Measurements from ENCODE around the gene MACROD2. TPM values are rescaled to one million over a fixed set of nuclear protein-coding genes. Genes with fewer than 3 reads are reported as not detected.

MACROD2 gene
- total RNA-seq, 1 experiment from 2014 or later = 3.1 TPM

DNA sequence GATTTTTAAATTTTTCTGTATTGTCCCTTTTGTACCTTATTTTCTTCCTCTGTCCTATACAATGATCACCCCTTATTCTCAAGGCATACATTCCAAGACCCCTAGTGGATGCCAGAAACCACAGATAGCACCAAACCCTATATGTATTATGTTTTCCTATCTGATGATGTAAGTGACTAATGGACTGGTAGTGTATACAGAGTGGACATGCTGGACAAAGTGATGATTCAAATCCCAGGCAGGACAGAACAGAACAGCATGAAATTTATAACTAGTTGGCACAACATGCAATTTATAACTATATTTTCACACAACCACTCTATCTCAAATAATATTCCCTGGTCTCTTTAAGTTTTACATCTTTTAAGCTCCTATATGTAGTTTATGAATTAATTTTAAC is 547.7 kb downstream of the MACROD2 start:
- H3K4me3 Mint-ChIP-seq (ENCODE audit: unreplicated experiment) = no peak overlapping the region
- no peak overlapping the region for H3K27ac Mint-ChIP-seq (ENCODE audit: low read depth, unreplicated experiment)
- H3K4me1 Mint-ChIP-seq (ENCODE audit: insufficient read depth, unreplicated experiment) = no peaks in the 10 kb centered on the region
- CTCF ChIA-PET = no interaction called here
- TF ChIP-seq, protein P1, sequence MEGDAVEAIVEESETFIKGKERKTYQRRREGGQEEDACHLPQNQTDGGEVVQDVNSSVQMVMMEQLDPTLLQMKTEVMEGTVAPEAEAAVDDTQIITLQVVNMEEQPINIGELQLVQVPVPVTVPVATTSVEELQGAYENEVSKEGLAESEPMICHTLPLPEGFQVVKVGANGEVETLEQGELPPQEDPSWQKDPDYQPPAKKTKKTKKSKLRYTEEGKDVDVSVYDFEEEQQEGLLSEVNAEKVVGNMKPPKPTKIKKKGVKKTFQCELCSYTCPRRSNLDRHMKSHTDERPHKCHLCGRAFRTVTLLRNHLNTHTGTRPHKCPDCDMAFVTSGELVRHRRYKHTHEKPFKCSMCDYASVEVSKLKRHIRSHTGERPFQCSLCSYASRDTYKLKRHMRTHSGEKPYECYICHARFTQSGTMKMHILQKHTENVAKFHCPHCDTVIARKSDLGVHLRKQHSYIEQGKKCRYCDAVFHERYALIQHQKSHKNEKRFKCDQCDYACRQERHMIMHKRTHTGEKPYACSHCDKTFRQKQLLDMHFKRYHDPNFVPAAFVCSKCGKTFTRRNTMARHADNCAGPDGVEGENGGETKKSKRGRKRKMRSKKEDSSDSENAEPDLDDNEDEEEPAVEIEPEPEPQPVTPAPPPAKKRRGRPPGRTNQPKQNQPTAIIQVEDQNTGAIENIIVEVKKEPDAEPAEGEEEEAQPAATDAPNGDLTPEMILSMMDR (IDR thresholded peaks at IDR 0.05; ENCODE audit: unreplicated experiment) = no peak
- H3K9me3 Mint-ChIP-seq (ENCODE audit: unreplicated experiment) = no peaks in the 10 kb centered on the region
- peaks cover under 1% of the 10 kb centered on the region for H3K36me3 Mint-ChIP-seq (ENCODE audit: insufficient read depth, unreplicated experiment)
- H3K27me3 Mint-ChIP-seq (ENCODE audit: insufficient read depth, unreplicated experiment) = no peaks in the 10 kb centered on the region
- DNase-seq (ENCODE audit: unreplicated experiment) = no peak
- POLR2A ChIA-PET = no interaction called here
- intact Hi-C loops (cut with micrococcal nuclease) = no loop called here
- BruUV-seq (replicated peaks) = no TSS peak

- H3K27me3 Mint-ChIP-seq (ENCODE audit: insufficient read depth, unreplicated experiment) = no peaks in the 10 kb centered on the region
- ChIA-PET CTCF (interaction anchor here (0.6 kb wide), 1 partner anchor 181 kb away, joined by 3 read pairs; no protein-coding TSS in a partner anchor), POLR2A (interaction anchor here (0.6 kb wide), 2 partner anchors 44 to 1274 kb away, joined by 3 to 4 read pairs; no protein-coding TSS in a partner anchor)
- H3K4me3 Mint-ChIP-seq (ENCODE audit: unreplicated experiment) = no peak overlapping the region
- H3K4me1 Mint-ChIP-seq (ENCODE audit: insufficient read depth, unreplicated experiment) = no peaks in the 10 kb centered on the region
- BruUV-seq (replicated peaks) = no TSS peak
- intact Hi-C loops (cut with micrococcal nuclease) = no loop called here
- H3K9me3 Mint-ChIP-seq (ENCODE audit: unreplicated experiment) = no peaks in the 10 kb centered on the region
- H3K27ac Mint-ChIP-seq (ENCODE audit: low read depth, unreplicated experiment) = no peak overlapping the region
- no peak for DNase-seq (ENCODE audit: unreplicated experiment)
- H3K36me3 Mint-ChIP-seq (ENCODE audit: insufficient read depth, unreplicated experiment) = no peaks in the 10 kb centered on the region
- TF ChIP-seq, protein P1 (IDR thresholded peaks at IDR 0.05; ENCODE audit: unreplicated experiment) = no peak
These were observed 549.4 kb downstream of the MACROD2 start for GRCh38 chr20:14544688-14545087.

DNA sequence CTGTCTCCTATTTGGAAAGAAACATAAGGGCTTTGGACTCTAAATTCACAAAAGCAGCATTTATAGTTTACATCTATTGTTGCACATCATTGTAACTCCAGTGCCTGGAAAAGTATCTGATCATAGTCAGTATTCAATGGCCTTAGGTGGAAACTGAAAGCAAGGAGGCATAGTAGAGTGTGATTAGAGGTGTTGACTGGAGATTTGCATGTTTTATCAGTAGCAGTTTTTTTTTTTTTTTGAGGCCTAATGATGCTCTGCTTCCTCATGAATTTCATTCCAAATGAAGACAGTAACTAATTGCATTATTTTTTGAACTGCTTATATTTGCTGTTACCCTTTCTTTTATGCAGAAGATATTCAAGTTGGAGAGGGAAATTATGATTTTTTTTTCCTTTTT is 555.3 kb downstream of the MACROD2 start:
- BruUV-seq (replicated peaks) = no TSS peak
- CTCF ChIA-PET = interaction anchor here (0.6 kb wide), 1 partner anchor 396 kb away, joined by 4 read pairs; no protein-coding TSS in a partner anchor

GRCh38 chr20:14553774-14554534 is 558.6 kb downstream of the MACROD2 start:
- intact Hi-C loops (cut with micrococcal nuclease) = no loop called here
- no peak overlapping the region for H3K27ac Mint-ChIP-seq (ENCODE audit: low read depth, unreplicated experiment)
- TF ChIP-seq, protein P1 (IDR thresholded peaks at IDR 0.05; ENCODE audit: unreplicated experiment) = no peak
- H3K4me1 Mint-ChIP-seq (ENCODE audit: insufficient read depth, unreplicated experiment) = peaks cover 6% of the 10 kb centered on the region
- no peaks in the 10 kb centered on the region for H3K27me3 Mint-ChIP-seq (ENCODE audit: insufficient read depth, unreplicated experiment)
- ChIA-PET CTCF (interaction anchor here (0.6 to 1.6 kb wide), 4 partner anchors 16 to 1094 kb away, joined by 3 to 4 read pairs (median 3); no protein-coding TSS in a partner anchor), POLR2A (interaction anchor here (0.7 kb wide), 1 partner anchor 23 kb away, joined by 3 read pairs; no protein-coding TSS in a partner anchor)
- DNase-seq (ENCODE audit: unreplicated experiment) = no peak
- no peaks in the 10 kb centered on the region for H3K36me3 Mint-ChIP-seq (ENCODE audit: insufficient read depth, unreplicated experiment)
- no TSS peak for BruUV-seq (replicated peaks)
- no peak overlapping the region for H3K4me3 Mint-ChIP-seq (ENCODE audit: unreplicated experiment)
- H3K9me3 Mint-ChIP-seq (ENCODE audit: unreplicated experiment) = no peaks in the 10 kb centered on the region

More for the DNA sequence above, 555.3 kb downstream of the MACROD2 start:
- no peaks in the 10 kb centered on the region for H3K9me3 Mint-ChIP-seq (ENCODE audit: unreplicated experiment)
- intact Hi-C loops (cut with micrococcal nuclease) = no loop called here
- TF ChIP-seq, protein P1 (IDR thresholded peaks at IDR 0.05; ENCODE audit: unreplicated experiment) = no peak
- no peak overlapping the region for H3K4me3 Mint-ChIP-seq (ENCODE audit: unreplicated experiment)
- H3K27ac Mint-ChIP-seq (ENCODE audit: low read depth, unreplicated experiment) = no peak overlapping the region
- H3K27me3 Mint-ChIP-seq (ENCODE audit: insufficient read depth, unreplicated experiment) = no peaks in the 10 kb centered on the region
- DNase-seq (ENCODE audit: unreplicated experiment) = no peak
- POLR2A ChIA-PET = no interaction called here
- H3K4me1 Mint-ChIP-seq (ENCODE audit: insufficient read depth, unreplicated experiment) = peaks cover 6% of the 10 kb centered on the region
- no peaks in the 10 kb centered on the region for H3K36me3 Mint-ChIP-seq (ENCODE audit: insufficient read depth, unreplicated experiment)

Data from MCF 10A (cell line).